Progenitor cell of endocrine pancreas (in vitro differentiated cells): ENCODE measurements around the gene NEK7. TPM values are rescaled to one million over a fixed set of nuclear protein-coding genes. Genes with fewer than 3 reads are reported as not detected.
A peak's percentile ranks its signal among the peaks of the same experiment; 100 is the strongest.

Experiments
- DNase-seq: peaks from one replicate; pipeline ENCODE4 v3.0.0; 2021; ENCODE audit warnings: low spot score; ENCODE audit not compliant: unreplicated experiment
- H3K27ac Mint-ChIP-seq: 2 replicates; pipeline ENCODE4 v1.8.0; 2021; ENCODE audit warnings: mild to moderate bottlenecking, moderate library complexity, mixed read lengths
- H3K27me3 Mint-ChIP-seq: 2 replicates; pipeline ENCODE4 v1.8.0; 2021; ENCODE audit warnings: mixed read lengths
- H3K36me3 Mint-ChIP-seq: 2 replicates; pipeline ENCODE4 v1.8.0; 2022; ENCODE audit warnings: mixed read lengths; ENCODE audit not compliant: insufficient read depth
- H3K4me1 Mint-ChIP-seq: 2 replicates; pipeline ENCODE4 v1.8.0; 2021; ENCODE audit warnings: low read depth, mixed read lengths
- H3K4me3 Mint-ChIP-seq: 2 replicates; pipeline ENCODE4 v1.8.0; 2021; ENCODE audit warnings: low read depth, mild to moderate bottlenecking, moderate library complexity, mixed read lengths
- H3K9me3 Mint-ChIP-seq: 2 replicates; pipeline ENCODE4 v1.8.0; 2021; ENCODE audit warnings: low read depth, mixed read lengths
- long read RNA-seq: library from polyadenylated mRNA; unstranded; transcript quantifications from one replicate; pipeline ENCODE4 v2.0.0, GENCODE V29; 2020
- total RNA-seq: library from RNA; stranded (reverse); gene quantifications from 2 replicates; pipeline ENCODE4 v1.2.1, GENCODE V29; 2021
- TF ChIP-seq, protein P1 (sequence below): fragments of 200-600 bp; sonication (generic); IDR thresholded peaks from one replicate; pipeline ENCODE4 v1.5.0; 2021; ENCODE audit warnings: antibody characterized with exemption, mild to moderate bottlenecking; ENCODE audit not compliant: unreplicated experiment

NEK7 gene
- total RNA-seq, result 23.4 and 25.9 TPM in 2 replicates
- long read RNA-seq, partial matches to known transcripts, result 0 of 4 reads
- long read RNA-seq, other reads (novel, unspliced or antisense), result 4 of 4 reads

DNA sequence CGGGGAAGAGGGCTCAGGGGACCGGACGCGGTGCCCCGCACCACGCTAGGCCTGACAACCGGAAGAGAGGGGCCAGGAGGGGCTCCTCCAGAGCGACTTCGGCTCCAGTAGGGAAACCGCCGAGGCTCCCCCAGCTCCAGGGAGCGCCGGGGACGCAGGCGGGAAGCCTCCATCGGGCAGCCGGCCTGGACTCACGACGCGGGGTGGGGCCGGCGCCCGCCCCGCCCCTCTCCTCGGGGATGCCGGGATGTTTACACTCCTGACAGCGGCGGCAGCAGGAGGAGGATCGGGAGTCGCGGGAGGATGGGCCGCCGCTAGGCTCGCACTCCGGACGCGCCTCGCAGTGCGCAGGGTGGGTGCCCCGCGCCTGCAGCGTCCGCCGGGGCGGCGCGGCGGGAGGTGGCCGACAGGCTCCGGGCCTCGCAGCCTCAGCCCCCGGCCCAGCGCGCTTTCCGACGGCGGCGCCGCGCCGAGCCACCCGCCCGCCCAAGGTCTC lies at the start of gene NEK7:
TSS of gene NEK7 (plus strand) at position 254 of the 496 bp plus-strand sequence. CDS start 75,583 bp downstream, outside the sequence.
- peaks cover 38% of the 10 kb centered on the region for H3K4me1 Mint-ChIP-seq
- TF ChIP-seq, protein P1, sequence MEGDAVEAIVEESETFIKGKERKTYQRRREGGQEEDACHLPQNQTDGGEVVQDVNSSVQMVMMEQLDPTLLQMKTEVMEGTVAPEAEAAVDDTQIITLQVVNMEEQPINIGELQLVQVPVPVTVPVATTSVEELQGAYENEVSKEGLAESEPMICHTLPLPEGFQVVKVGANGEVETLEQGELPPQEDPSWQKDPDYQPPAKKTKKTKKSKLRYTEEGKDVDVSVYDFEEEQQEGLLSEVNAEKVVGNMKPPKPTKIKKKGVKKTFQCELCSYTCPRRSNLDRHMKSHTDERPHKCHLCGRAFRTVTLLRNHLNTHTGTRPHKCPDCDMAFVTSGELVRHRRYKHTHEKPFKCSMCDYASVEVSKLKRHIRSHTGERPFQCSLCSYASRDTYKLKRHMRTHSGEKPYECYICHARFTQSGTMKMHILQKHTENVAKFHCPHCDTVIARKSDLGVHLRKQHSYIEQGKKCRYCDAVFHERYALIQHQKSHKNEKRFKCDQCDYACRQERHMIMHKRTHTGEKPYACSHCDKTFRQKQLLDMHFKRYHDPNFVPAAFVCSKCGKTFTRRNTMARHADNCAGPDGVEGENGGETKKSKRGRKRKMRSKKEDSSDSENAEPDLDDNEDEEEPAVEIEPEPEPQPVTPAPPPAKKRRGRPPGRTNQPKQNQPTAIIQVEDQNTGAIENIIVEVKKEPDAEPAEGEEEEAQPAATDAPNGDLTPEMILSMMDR, result no peak
- H3K27ac Mint-ChIP-seq, result peak within 1 kb of the TSS; percentile 96
- H3K9me3 Mint-ChIP-seq, result no peaks in the 10 kb centered on the region
- H3K4me3 Mint-ChIP-seq, result peak within 1 kb of the TSS; percentile 89
- no peaks in the 10 kb centered on the region for H3K36me3 Mint-ChIP-seq
- DNase-seq, result peak; percentile 51
- H3K27me3 Mint-ChIP-seq, result no peaks in the 10 kb centered on the region

DNA sequence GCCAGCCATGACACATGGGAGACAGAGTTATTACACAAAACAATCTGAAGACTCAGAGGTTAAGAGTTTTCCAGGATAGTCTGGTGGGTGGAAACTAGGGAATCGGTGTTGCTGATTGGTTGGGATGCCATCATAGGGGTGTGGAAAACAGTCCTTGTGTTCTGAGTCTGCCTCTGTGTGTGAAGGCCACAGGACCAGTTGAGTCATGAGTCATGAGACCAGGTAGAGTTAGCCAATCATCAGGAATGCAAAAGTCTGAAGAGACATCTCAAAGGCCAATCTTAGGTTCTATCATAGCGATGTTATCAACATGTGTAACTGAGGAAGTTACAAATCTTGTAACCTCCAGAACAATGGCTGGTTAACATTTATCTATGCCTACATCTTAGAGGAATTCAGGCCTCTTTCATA lies 49.7 kb upstream of the NEK7 start:
- Mint-ChIP-seq H3K4me3 (no peak overlapping the region), H3K4me1 (no peaks in the 10 kb centered on the region), H3K9me3 (peaks cover 3% of the 10 kb centered on the region), H3K27ac (no peak overlapping the region), H3K36me3 (no peaks in the 10 kb centered on the region), H3K27me3 (no peaks in the 10 kb centered on the region)
- DNase-seq, result no peak
- TF ChIP-seq, protein P1, result no peak

DNA sequence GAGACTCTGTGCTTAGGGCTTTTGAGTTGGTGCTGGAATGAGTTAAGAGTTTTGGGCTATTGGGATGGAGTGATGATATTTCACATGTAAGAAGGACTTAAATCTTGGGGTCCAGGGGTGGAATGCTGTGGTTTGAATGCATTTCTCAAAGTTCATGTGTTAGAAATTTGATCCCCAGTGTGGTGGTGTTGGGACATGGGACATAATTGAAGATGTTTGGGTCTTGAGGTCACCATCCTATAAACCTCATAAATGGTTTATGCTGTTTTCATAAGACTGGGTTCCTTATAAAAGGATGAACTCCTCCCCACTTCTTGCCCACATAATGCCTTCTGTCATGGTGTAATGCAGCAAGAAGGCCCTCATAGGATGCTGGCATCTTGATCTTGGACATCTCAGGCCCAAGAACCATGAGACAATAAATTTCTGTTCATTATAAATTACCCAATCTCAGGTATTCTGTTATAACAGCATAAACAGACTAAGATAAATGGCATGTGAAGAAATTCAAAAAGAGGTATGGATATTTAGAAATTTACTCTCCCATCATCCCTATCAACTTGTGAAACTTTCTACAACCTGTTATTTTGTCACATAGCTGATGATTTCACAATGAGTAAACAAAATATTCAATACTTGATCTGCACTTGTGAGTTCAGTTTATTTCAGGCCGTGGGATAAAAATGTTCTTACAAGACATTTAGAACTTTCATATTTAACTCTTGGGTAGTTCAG lies 48.0 kb upstream of the NEK7 start:
- no peak overlapping the region for H3K27ac Mint-ChIP-seq
- H3K4me3 Mint-ChIP-seq, result no peak overlapping the region
- H3K36me3 Mint-ChIP-seq, result no peaks in the 10 kb centered on the region
- TF ChIP-seq, protein P1, result no peak
- DNase-seq, result no peak
- H3K9me3 Mint-ChIP-seq, result peaks cover 3% of the 10 kb centered on the region
- H3K4me1 Mint-ChIP-seq, result no peaks in the 10 kb centered on the region
- H3K27me3 Mint-ChIP-seq, result no peaks in the 10 kb centered on the region

DNA sequence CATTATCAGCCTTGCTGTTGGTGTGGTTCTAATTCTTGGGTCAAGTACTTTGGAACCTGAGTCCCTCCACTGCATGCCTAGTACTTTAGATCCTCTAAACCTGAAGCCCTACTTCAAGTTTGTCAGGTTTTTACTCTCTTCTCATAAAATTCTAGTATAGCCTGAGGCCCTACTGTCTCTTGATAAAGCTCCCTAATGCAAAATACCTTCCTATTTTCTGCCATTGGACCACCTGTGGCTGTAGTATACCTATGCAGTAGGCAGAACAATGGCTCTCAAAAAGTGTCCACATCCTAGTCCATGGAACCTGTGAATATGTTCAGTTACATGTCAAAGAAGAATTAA lies 47.5 kb upstream of the NEK7 start:
- Mint-ChIP-seq H3K4me1 (no peaks in the 10 kb centered on the region), H3K36me3 (no peaks in the 10 kb centered on the region), H3K27me3 (no peaks in the 10 kb centered on the region), H3K27ac (no peak overlapping the region), H3K9me3 (peaks cover 3% of the 10 kb centered on the region), H3K4me3 (no peak overlapping the region)
- TF ChIP-seq, protein P1, result no peak
- DNase-seq, result no peak

DNA sequence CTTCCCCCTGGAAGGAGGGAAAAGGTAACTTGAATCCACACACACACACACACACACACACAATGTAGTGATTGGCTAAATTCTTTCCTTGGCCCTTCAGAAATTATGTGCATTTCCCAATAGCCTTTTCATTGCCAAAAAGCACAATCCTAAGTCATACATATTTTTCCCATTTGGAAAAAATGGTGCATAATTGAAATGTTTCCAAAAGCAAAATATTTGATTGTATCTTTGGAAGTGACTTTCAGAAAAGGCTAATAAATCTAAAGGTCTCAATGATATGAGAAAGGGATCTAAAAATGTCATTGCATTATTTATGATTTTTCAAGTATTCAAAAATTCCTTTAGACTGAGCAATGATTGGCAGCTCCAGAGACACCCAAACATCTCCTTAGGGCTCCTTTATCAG lies 43.5 kb upstream of the NEK7 start:
- no peak overlapping the region for H3K4me3 Mint-ChIP-seq
- H3K36me3 Mint-ChIP-seq, result no peaks in the 10 kb centered on the region
- no peaks in the 10 kb centered on the region for H3K4me1 Mint-ChIP-seq
- H3K9me3 Mint-ChIP-seq, result peaks cover 3% of the 10 kb centered on the region
- H3K27me3 Mint-ChIP-seq, result no peaks in the 10 kb centered on the region
- H3K27ac Mint-ChIP-seq, result no peak overlapping the region
- TF ChIP-seq, protein P1, result no peak
- no peak for DNase-seq
